HT1080 (cell line): Measurements from ENCODE around the gene TBC1D30. TPM values are rescaled to one million over a fixed set of nuclear protein-coding genes. Genes with fewer than 3 reads are reported as not detected.

Source experiments
- DNase-seq: peaks from one replicate; pipeline ENCODE4 v3.0.0-alpha.2; 2015; ENCODE audit warnings: low read depth
- total RNA-seq: library from RNA; depleted of rRNA; stranded (reverse); fragments of >200 nt; shearing (Covaris generic); gene quantifications from 2 replicates; pipeline ENCODE4 v1.2.3, GENCODE V29; 2014; rRNA removed

TBC1D30 gene
- total RNA-seq, 1 experiment from 2014 or later = 7.4 TPM

- peak; percentile 69 for DNase-seq
These were observed 79.2 kb downstream of the TBC1D30 start for GRCh38 chr12:64903479-64904152.

- no peak for DNase-seq
These were observed 82.7 kb downstream of the TBC1D30 start for GRCh38 chr12:64907097-64907496.

GRCh38 chr12:64909124-64909523, 84.7 kb downstream of the TBC1D30 start:
- no peak for DNase-seq

- DNase-seq = no peak
These were observed 86.6 kb downstream of the TBC1D30 start for GRCh38 chr12:64911081-64911480.

- no peak for DNase-seq
These were observed 87.5 kb downstream of the TBC1D30 start for GRCh38 chr12:64911912-64912311.

- DNase-seq = peak; percentile 75
These were observed 88.2 kb downstream of the TBC1D30 start for GRCh38 chr12:64912516-64913255.

GRCh38 chr12:64915242-64915641, 90.8 kb downstream of the TBC1D30 start:
- no peak for DNase-seq

GRCh38 chr12:64916411-64917261, 92.2 kb downstream of the TBC1D30 start:
- no peak for DNase-seq

GRCh38 chr12:64918344-64918743, 93.9 kb downstream of the TBC1D30 start:
- no peak for DNase-seq

GRCh38 chr12:64918801-64919200, 94.4 kb downstream of the TBC1D30 start:
- DNase-seq = no peak

- DNase-seq = no peak
These were observed 98.4 kb downstream of the TBC1D30 start for GRCh38 chr12:64922853-64923252.

- DNase-seq = no peak
These were observed 99.1 kb downstream of the TBC1D30 start for GRCh38 chr12:64923536-64923935.

Other genes starting within 250 kb of the TBC1D30 start
- 16.5 and 19.7 TPM in 2 replicates for gene RASSF3, start 214.2 kb upstream of the TBC1D30 start, total RNA-seq
- gene GNS, start 65.2 kb upstream of the TBC1D30 start, total RNA-seq = 59.0 and 71.5 TPM in 2 replicates